PC-9 (cell line): ENCODE data around the gene DLEC1. TPM values are rescaled to one million over a fixed set of nuclear protein-coding genes. Genes with fewer than 3 reads are reported as not detected.

ENCODE experiments used
- BruUV-seq: library from RNA; stranded (reverse); fragments of 400-500 nt; replicated peaks from 2 replicates; lab custom pipeline; 2021; lab: Mats Ljungman, UMichigan
- CTCF ChIA-PET: fragments of 300-600 bp; sonication (Branson Sonifier 250); formaldehyde crosslinking; loops from one replicate; lab custom pipeline; 2022; ENCODE audit warnings: antibody characterized with exemption; lab: Charles Lee
- POLR2A ChIA-PET: fragments of 300-600 bp; sonication (Branson Sonifier 250); formaldehyde crosslinking; loops from one replicate; lab custom pipeline; 2022; ENCODE audit warnings: antibody characterized with exemption; ENCODE audit not compliant: unreplicated experiment; lab: Charles Lee
- DNase-seq, 2 experiments: peaks; one replicate each; pipeline versions ENCODE4 v3.0.0 to v3.0.0-alpha.2; 2015 to 2022; ENCODE audit warnings: mixed read lengths in 1 of 2
- H2AFZ ChIP-seq: fragments of 200-600 bp; sonication (generic); 2 replicates; pipeline ENCODE4 v1.8.1; 2017; ENCODE audit warnings: antibody characterized with exemption
- H3F3A ChIP-seq: fragments of 200-600 bp; sonication (generic); 2 replicates; pipeline ENCODE4 v1.8.1; 2017; ENCODE audit warnings: antibody characterized with exemption, mild to moderate bottlenecking, low read depth; ENCODE audit not compliant: insufficient read depth
- H3K27ac ChIP-seq: fragments of 200-600 bp; sonication (generic); 2 replicates; pipeline ENCODE4 v1.6.1; 2016; ENCODE audit warnings: mixed run types
- H3K27me3 ChIP-seq: fragments of 200-600 bp; sonication (generic); 2 replicates; pipeline ENCODE4 v1.6.1; 2016; ENCODE audit warnings: low read depth, mixed run types; ENCODE audit not compliant: insufficient read depth
- H3K36me3 ChIP-seq: fragments of 200-600 bp; sonication (generic); 2 replicates; pipeline ENCODE4 v1.6.1; 2016; ENCODE audit warnings: low read depth, mixed run types
- H3K4me1 ChIP-seq: fragments of 200-600 bp; sonication (generic); replicated peaks from 2 replicates; pipeline ENCODE4 v1.6.1; 2016; ENCODE audit warnings: mixed run types; ENCODE audit not compliant: insufficient read depth
- H3K4me2 ChIP-seq: fragments of 200-600 bp; sonication (generic); 2 replicates; pipeline ENCODE4 v1.6.1; 2017; ENCODE audit warnings: mixed run types
- H3K4me3 ChIP-seq: fragments of 200-600 bp; sonication (generic); 2 replicates; pipeline ENCODE4 v1.6.1; 2016; ENCODE audit warnings: mixed run types
- H3K79me2 ChIP-seq: fragments of 200-600 bp; sonication (generic); 2 replicates; pipeline ENCODE4 v1.6.1; 2017; ENCODE audit warnings: low read depth, mixed run types
- H3K9me2 ChIP-seq: fragments of 200-600 bp; sonication (generic); 2 replicates; pipeline ENCODE4 v1.8.1; 2017; ENCODE audit warnings: mild to moderate bottlenecking; ENCODE audit not compliant: insufficient read depth
- H3K9me3 ChIP-seq: fragments of 200-600 bp; sonication (generic); 2 replicates; pipeline ENCODE4 v1.8.1; 2016; ENCODE audit warnings: low read depth; ENCODE audit not compliant: insufficient read depth
- H4K20me1 ChIP-seq: fragments of 200-600 bp; sonication (generic); 2 replicates; pipeline ENCODE4 v1.8.1; 2017; ENCODE audit not compliant: insufficient read depth
- CTCF ChIP-seq: fragments of 200-600 bp; sonication (generic); conservative IDR thresholded peaks from 2 replicates; pipeline ENCODE4 v1.6.1; 2017; ENCODE audit warnings: mixed run types, antibody characterized with exemption, mild to moderate bottlenecking, moderate library complexity
- EZH2 ChIP-seq: fragments of 200-600 bp; sonication (generic); IDR thresholded peaks from 2 replicates; pipeline ENCODE4 v1.8.0; 2017; ENCODE audit warnings: antibody characterized with exemption, low read depth
- intact Hi-C: fragments of 100-400 bp; cut with micrococcal nuclease; formaldehyde crosslinking; loops from one replicate; pipeline ENCODE4 v1.10.0; 2022; ENCODE audit not compliant: unreplicated experiment
- total RNA-seq: library from RNA; stranded (reverse); gene quantifications from 2 replicates; pipeline ENCODE4 v1.2.3, GENCODE V29; 2021

DLEC1 gene
- total RNA-seq, 1 experiment from 2014 or later, result 0.35 TPM

- TF ChIP-seq CTCF, result no peak
- TF ChIP-seq EZH2, result no peak
- Histone ChIP-seq H3F3A (peaks cover 38% of the 10 kb centered on the region), H3K9me2 (no peaks in the 10 kb centered on the region), H3K36me3 (no peaks in the 10 kb centered on the region), H3K27ac (peak overlapping the region; percentile 92), H4K20me1 (no peaks in the 10 kb centered on the region), H3K27me3 (no peaks in the 10 kb centered on the region), H3K4me2 (no peak overlapping the region), H3K79me2 (no peaks in the 10 kb centered on the region), H2AFZ (no peak overlapping the region), H3K9me3 (no peaks in the 10 kb centered on the region), H3K4me1 (peaks cover 66% of the 10 kb centered on the region), H3K4me3 (no peak overlapping the region)
- intact Hi-C loops, result loop anchor here (1.0 to 5.0 kb wide), 2 partner anchors 10 to 205 kb away; no protein-coding TSS in a partner anchor
- ChIA-PET POLR2A (no interaction called here), CTCF (no interaction called here)
- no peak for DNase-seq
- TSS peak; percentile 22 for BruUV-seq
Observed at GRCh38 chr3:38152609-38153008, 113.6 kb downstream of the DLEC1 start.

- no peaks in the 10 kb centered on the region for H3K27me3 ChIP-seq
- no peaks in the 10 kb centered on the region for H3K9me3 ChIP-seq
- no peak overlapping the region for H2AFZ ChIP-seq
- DNase-seq, result no peak
- H3K9me2 ChIP-seq, result no peaks in the 10 kb centered on the region
- H3K4me1 ChIP-seq, result peaks cover 72% of the 10 kb centered on the region
- no peaks in the 10 kb centered on the region for H3K79me2 ChIP-seq
- H3K4me3 ChIP-seq, result no peak overlapping the region
- peaks cover 44% of the 10 kb centered on the region for H3F3A ChIP-seq
- ChIA-PET CTCF (interaction anchor here (1.0 kb wide), 1 partner anchor 11 kb away, joined by 6 read pairs; no protein-coding TSS in a partner anchor), POLR2A (interaction anchor here (0.6 kb wide), 1 partner anchor 12 kb away, joined by 3 read pairs; the partner anchor contains the start of gene OXSR1)
- H3K4me2 ChIP-seq, result peak overlapping the region; percentile 71
- H3K36me3 ChIP-seq, result no peaks in the 10 kb centered on the region
- H4K20me1 ChIP-seq, result no peaks in the 10 kb centered on the region
- TF ChIP-seq CTCF, result no peak
- TF ChIP-seq EZH2, result no peak
- H3K27ac ChIP-seq, result peak overlapping the region; percentile 92
- no TSS peak for BruUV-seq
- intact Hi-C loops, result loop anchor here (5.0 kb wide), 1 partner anchor 206 kb away; no protein-coding TSS in a partner anchor
Observed at GRCh38 chr3:38153221-38153620, 114.2 kb downstream of the DLEC1 start.

GRCh38 chr3:38154033-38154494 is 115.1 kb downstream of the DLEC1 start:
- Histone ChIP-seq H3K4me3 (peak overlapping the region; percentile 3; the same call in 1 of the 2 replicates), H2AFZ (no peak overlapping the region), H3K27ac (peak overlapping the region; percentile 92), H3K27me3 (no peaks in the 10 kb centered on the region), H3K79me2 (no peaks in the 10 kb centered on the region), H3K9me3 (no peaks in the 10 kb centered on the region), H3F3A (peaks cover 46% of the 10 kb centered on the region), H3K4me2 (peak overlapping the region; percentile 71), H3K36me3 (no peaks in the 10 kb centered on the region), H4K20me1 (no peaks in the 10 kb centered on the region), H3K4me1 (peaks cover 73% of the 10 kb centered on the region), H3K9me2 (no peaks in the 10 kb centered on the region)
- no peak for TF ChIP-seq CTCF
- TF ChIP-seq EZH2, result no peak
- intact Hi-C loops, result loop anchor here (1.0 to 5.0 kb wide), 3 partner anchors 10 to 207 kb away; partner anchors contain the start of gene ACAA1
- DNase-seq, result peak; percentile 42 to 97
- BruUV-seq, result no TSS peak
- POLR2A ChIA-PET, result interaction anchor here (0.6 to 0.7 kb wide), 4 partner anchors 11 to 909 kb away, joined by 3 to 7 read pairs (median 6); partner anchors contain the start of gene OXSR1
- CTCF ChIA-PET, result interaction anchor here (1.0 to 1.1 kb wide), 2 partner anchors 10 to 17 kb away, joined by 3 to 6 read pairs; partner anchors contain the start of gene ACAA1
